Mesothelial cell of epicardium (in vitro differentiated cells): ENCODE measurements around the gene KLHDC3. TPM values are rescaled to one million over a fixed set of nuclear protein-coding genes. Genes with fewer than 3 reads are reported as not detected.
"Not testable (repeated sequence)": the region's sequence is repeated elsewhere in the genome, so short reads cannot be mapped to it uniquely, and the experiment has no call there.

Source experiments
- DNase-seq, 2 experiments: peaks; one replicate each; pipeline ENCODE4 v3.0.0; 2021; ENCODE audit warnings: low spot score in 2 of 2; ENCODE audit not compliant: unreplicated experiment in 2 of 2
- H3K27ac Mint-ChIP-seq: 2 replicates; pipeline ENCODE4 v1.8.0; 2021; ENCODE audit warnings: mixed read lengths
- H3K27me3 Mint-ChIP-seq: 2 replicates; pipeline ENCODE4 v1.8.0; 2021; ENCODE audit warnings: low read depth, mixed read lengths
- H3K36me3 Mint-ChIP-seq: 2 replicates; pipeline ENCODE4 v1.8.0; 2021; ENCODE audit warnings: mixed read lengths
- H3K4me1 Mint-ChIP-seq: 2 replicates; pipeline ENCODE4 v1.8.0; 2021; ENCODE audit warnings: mixed read lengths
- H3K4me3 Mint-ChIP-seq: 2 replicates; pipeline ENCODE4 v1.8.0; 2021; ENCODE audit warnings: mild to moderate bottlenecking, moderate library complexity, mixed read lengths
- H3K9me3 Mint-ChIP-seq: 2 replicates; pipeline ENCODE4 v1.8.0; 2021; ENCODE audit warnings: mixed read lengths
- total RNA-seq: library from RNA; stranded (reverse); gene quantifications from 3 replicates; pipeline ENCODE4 v1.2.1, GENCODE V29; 2021
- TF ChIP-seq, protein P1 (sequence below): fragments of 200-600 bp; sonication (generic); IDR thresholded peaks from one replicate; pipeline ENCODE4 v1.5.0; 2021; ENCODE audit warnings: antibody characterized with exemption; ENCODE audit not compliant: unreplicated experiment

The KLHDC3 gene
- total RNA-seq, 1 donor from 2014 or later = 95.1 TPM

DNA sequence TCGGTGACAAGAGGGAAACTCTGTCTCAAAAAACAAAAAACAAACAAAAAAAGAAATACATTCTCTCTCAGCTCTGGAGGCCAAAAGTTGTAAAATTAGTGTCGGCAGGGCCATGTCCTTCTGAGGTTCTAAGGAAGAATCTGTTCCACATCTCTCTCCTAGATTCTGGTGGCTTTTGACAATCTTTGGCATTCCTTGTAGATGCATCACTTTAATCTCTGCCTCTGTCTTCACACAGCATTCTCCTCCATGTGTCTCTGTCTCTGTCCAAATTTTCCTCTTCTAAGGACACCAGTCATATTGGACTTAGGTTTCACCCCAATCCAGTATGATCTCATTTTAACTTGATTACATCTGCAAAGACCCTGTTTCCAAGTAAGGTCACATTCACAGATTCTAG lies 20.6 kb upstream of the KLHDC3 start:
- no peaks in the 10 kb centered on the region for H3K4me1 Mint-ChIP-seq

DNA sequence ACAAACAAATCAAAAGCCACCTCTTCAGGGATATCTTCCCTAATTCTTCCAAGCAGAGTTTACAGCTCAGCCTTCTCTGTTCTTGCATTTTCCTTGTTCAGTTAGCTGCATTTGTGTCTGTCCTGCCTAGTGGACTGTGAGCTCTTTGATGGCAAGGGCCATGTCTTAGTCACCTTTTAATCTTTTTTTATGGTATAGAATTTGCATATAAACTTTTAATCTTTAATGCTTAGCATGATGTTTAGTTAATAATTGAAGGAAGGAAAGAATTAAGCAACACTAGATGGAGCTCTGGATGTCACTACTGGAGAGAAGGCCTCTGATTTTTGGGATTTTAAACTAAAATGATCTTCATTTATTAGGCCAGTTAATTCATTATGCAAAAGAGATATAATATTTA lies 17.5 kb upstream of the KLHDC3 start:
- TF ChIP-seq, protein P1, sequence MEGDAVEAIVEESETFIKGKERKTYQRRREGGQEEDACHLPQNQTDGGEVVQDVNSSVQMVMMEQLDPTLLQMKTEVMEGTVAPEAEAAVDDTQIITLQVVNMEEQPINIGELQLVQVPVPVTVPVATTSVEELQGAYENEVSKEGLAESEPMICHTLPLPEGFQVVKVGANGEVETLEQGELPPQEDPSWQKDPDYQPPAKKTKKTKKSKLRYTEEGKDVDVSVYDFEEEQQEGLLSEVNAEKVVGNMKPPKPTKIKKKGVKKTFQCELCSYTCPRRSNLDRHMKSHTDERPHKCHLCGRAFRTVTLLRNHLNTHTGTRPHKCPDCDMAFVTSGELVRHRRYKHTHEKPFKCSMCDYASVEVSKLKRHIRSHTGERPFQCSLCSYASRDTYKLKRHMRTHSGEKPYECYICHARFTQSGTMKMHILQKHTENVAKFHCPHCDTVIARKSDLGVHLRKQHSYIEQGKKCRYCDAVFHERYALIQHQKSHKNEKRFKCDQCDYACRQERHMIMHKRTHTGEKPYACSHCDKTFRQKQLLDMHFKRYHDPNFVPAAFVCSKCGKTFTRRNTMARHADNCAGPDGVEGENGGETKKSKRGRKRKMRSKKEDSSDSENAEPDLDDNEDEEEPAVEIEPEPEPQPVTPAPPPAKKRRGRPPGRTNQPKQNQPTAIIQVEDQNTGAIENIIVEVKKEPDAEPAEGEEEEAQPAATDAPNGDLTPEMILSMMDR = no peak
- Mint-ChIP-seq H3K36me3 (peaks cover 7% of the 10 kb centered on the region), H3K4me3 (no peak overlapping the region), H3K4me1 (no peaks in the 10 kb centered on the region), H3K27ac (peak overlapping the region; percentile 40), H3K9me3 (no peaks in the 10 kb centered on the region), H3K27me3 (no peaks in the 10 kb centered on the region)
- DNase-seq = no peak

More for the DNA sequence above, 20.6 kb upstream of the KLHDC3 start:
- Mint-ChIP-seq H3K4me3 (no peak overlapping the region), H3K9me3 (no peaks in the 10 kb centered on the region), H3K27me3 (no peaks in the 10 kb centered on the region), H3K36me3 (peaks cover 20% of the 10 kb centered on the region), H3K27ac (no peak overlapping the region)
- no peak for DNase-seq
- TF ChIP-seq, protein P1 = no peak

DNA sequence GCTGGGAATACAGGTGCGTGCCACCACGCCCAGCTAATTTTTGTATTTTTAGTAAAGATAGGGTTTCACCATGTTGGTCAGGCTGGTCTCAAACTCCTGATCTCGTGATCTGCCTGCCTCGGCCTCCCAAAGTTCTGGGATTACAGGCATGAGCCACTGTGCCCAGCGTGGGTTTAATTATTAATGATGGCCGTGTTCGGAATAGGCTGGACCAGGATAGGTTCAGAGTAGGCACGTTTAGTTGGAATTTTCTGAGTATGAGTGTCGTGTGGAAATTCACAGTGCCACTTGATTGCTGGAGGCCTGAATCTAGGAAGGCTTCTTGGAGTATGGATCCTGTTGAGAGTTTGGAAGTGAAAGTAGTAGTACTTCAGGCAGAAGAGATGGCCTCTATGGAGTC lies 15.8 kb upstream of the KLHDC3 start:
- not testable (repeated sequence) for H3K9me3 Mint-ChIP-seq, H3K27ac Mint-ChIP-seq, DNase-seq, H3K4me1 Mint-ChIP-seq, H3K27me3 Mint-ChIP-seq, H3K36me3 Mint-ChIP-seq, H3K4me3 Mint-ChIP-seq

DNA sequence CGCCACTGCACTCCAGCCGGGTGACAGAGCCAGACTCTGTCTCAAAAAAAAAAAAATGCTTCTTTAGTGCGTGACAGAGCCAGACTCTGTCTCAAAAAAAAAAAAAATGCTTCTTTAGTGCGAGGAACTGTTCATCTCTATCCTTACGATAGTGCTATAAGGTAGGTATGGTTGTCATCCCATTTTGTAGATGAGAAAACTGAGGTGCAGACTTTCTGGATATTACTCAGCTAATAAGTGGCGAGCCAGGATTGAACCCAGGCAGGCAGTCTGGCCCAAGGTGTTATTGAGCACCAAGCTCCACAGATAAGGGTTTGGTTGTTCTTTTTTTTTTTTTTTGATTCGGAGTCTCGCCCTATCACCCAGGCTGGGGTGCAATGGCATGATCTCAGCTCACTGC lies 12.2 kb upstream of the KLHDC3 start:
- Mint-ChIP-seq H3K36me3 (peaks cover 10% of the 10 kb centered on the region), H3K4me3 (no peak overlapping the region), H3K4me1 (no peaks in the 10 kb centered on the region), H3K27ac (no peak overlapping the region), H3K9me3 (no peaks in the 10 kb centered on the region), H3K27me3 (no peaks in the 10 kb centered on the region)
- TF ChIP-seq, protein P1 = no peak
- no peak for DNase-seq

DNA sequence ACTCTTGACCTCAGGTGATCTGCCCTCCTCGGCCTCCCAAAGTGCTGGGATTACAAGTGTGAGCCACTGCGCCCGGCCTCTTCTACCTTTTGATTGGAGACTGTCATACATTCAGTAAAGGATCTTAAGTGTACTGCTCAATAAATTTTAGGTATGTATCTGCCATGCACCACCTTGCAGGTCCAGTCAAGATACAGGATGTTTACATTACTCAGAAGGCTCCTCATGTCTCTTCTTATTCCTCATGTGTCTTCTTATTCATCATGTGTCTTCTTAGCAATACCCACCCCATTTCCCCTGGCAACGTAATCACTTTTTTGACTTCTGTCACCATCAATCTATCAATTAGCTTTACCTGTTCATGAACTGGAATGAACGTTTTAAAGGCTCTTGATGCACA lies 8.2 kb upstream of the KLHDC3 start:
- H3K27me3 Mint-ChIP-seq = no peaks in the 10 kb centered on the region

DNA sequence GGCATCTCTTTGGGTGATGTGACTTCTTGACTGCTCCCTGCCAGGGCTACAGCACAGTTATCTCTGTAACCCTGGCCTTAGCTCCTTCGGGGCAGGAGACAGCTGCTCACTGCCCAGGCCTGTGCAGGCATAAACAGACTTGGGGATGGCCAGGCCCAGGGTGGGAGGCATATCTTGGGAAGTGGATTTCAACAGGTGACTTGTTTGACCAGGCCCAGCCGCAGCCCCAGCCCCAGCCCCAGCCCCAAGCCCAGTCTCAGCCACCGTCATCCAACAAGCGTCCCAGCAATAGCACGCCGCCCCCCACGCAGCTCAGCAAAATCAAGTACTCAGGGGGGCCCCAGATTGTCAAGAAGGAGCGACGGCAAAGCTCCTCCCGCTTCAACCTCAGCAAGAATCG lies 7.8 kb upstream of the KLHDC3 start:
- Mint-ChIP-seq H3K9me3 (no peaks in the 10 kb centered on the region), H3K27ac (no peak overlapping the region), H3K4me1 (no peaks in the 10 kb centered on the region), H3K4me3 (no peak overlapping the region), H3K36me3 (peaks cover 21% of the 10 kb centered on the region), H3K27me3 (no peaks in the 10 kb centered on the region)
- TF ChIP-seq, protein P1 = no peak
- DNase-seq = no peak

More for the DNA sequence above, 8.2 kb upstream of the KLHDC3 start:
- DNase-seq = no peak
- Mint-ChIP-seq H3K36me3 (peaks cover 21% of the 10 kb centered on the region), H3K4me1 (no peaks in the 10 kb centered on the region), H3K4me3 (no peak overlapping the region), H3K9me3 (no peaks in the 10 kb centered on the region), H3K27ac (no peak overlapping the region)
- TF ChIP-seq, protein P1 = no peak
